HG03025 (cell line): ENCODE results near the gene CEP72.
"Not testable (repeated sequence)": the region's sequence is repeated elsewhere in the genome, so short reads cannot be mapped to it uniquely, and the experiment has no call there.

Experiments used
- ATAC-seq: cut with Tn5 transposase; IDR thresholded peaks from one replicate; pipeline ENCODE4 v1.9.1; 2021; ENCODE audit warnings: mild to moderate bottlenecking, moderate library complexity; ENCODE audit not compliant: unreplicated experiment, low FRiP score

Gene CEP72

GRCh38 chr5:597871-598563, 14.1 kb upstream of the CEP72 start:
- no peak for ATAC-seq

GRCh38 chr5:598564-598890, 13.6 kb upstream of the CEP72 start:
- no peak for ATAC-seq

- ATAC-seq: no peak
Observed at GRCh38 chr5:600886-601541, 11.1 kb upstream of the CEP72 start.

GRCh38 chr5:601771-602465, 10.2 kb upstream of the CEP72 start:
- no peak for ATAC-seq

- ATAC-seq: no peak
Observed at GRCh38 chr5:602466-603035, 9.6 kb upstream of the CEP72 start.

GRCh38 chr5:603081-603998, 8.8 kb upstream of the CEP72 start:
- no peak for ATAC-seq

- ATAC-seq: no peak
Observed at GRCh38 chr5:604391-604831, 7.7 kb upstream of the CEP72 start.

- not testable (repeated sequence) for ATAC-seq
Observed at GRCh38 chr5:605090-605489, 7.0 kb upstream of the CEP72 start.

GRCh38 chr5:606061-606460, 6.1 kb upstream of the CEP72 start:
- ATAC-seq: no peak

- no peak for ATAC-seq
Observed at GRCh38 chr5:606526-607399, 5.4 kb upstream of the CEP72 start.

- peak; percentile 47 for ATAC-seq
Observed at GRCh38 chr5:607541-608428, 4.4 kb upstream of the CEP72 start.

GRCh38 chr5:608429-609370, 3.4 kb upstream of the CEP72 start:
- no peak for ATAC-seq

GRCh38 chr5:609506-609905, 2.6 kb upstream of the CEP72 start:
- ATAC-seq: no peak

GRCh38 chr5:610011-610743, 2.0 kb upstream of the CEP72 start:
- no peak for ATAC-seq

- ATAC-seq: no peak
Observed at GRCh38 chr5:610744-611730, 1.1 kb upstream of the CEP72 start.
